NCI-H226 (cell line): ENCODE data around the gene FNDC3A.

ENCODE experiments used
- DNase-seq: peaks from one replicate; pipeline ENCODE4 v3.0.0-alpha.2; 2015

FNDC3A gene

GRCh38 chr13:48975856-48976575 lies at the start of gene FNDC3A:
Gene FNDC3A (plus strand): TSS chr13:48975912. CDS start chr13:49006191, 30,279 bp downstream.
- peak; percentile 79 for DNase-seq

DNA sequence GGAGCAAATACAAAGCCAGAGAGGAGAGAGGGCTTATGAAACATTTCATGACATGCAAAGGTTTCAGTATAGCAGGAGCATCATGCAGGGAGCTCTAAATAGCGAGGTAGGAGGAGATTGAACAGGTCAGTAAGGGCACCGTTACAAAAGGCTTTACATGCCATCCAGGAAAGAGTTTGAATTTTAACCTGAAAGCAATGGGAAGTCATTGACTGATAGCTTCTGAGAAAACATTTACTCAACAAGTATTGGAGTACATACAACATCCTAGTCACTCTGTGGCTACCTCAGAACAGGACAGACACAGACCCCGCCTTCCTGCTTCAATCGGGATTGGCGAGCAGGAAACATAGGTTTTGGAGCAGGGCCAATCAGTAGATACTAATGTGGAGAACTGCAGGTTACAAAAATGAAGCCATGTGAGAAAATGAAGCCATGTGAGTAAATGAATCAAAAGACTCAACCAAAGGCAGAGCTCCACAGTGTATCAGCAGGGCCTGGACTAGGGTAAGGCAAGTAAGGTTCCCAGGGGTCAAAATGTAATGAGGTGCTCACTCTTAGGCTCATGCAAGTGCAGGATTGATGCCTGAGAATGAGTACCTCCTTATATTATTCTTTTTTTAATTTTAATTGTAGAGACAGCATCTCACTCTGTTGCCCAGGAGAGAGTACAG lies 46.8 kb upstream of the FNDC3A start:
- no peak for DNase-seq

DNA sequence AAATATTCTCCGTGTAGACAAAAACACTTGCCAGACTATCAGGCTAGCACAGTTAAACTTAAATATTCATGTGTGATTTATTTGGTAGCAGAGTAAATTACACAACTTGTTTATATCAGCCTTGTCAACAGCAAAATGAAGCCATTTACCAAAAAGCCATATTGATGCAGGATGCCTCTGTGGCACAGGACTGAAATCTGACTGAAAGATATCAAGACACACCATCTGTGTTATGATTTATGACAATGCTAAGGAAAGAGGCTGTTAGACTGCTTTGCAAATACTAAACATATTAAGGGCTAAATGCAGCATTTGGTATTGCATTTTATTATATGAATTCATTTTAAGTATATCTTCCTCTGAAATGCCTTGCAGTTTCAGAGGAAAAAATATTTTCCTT lies 44.8 kb upstream of the FNDC3A start:
- no peak for DNase-seq

DNA sequence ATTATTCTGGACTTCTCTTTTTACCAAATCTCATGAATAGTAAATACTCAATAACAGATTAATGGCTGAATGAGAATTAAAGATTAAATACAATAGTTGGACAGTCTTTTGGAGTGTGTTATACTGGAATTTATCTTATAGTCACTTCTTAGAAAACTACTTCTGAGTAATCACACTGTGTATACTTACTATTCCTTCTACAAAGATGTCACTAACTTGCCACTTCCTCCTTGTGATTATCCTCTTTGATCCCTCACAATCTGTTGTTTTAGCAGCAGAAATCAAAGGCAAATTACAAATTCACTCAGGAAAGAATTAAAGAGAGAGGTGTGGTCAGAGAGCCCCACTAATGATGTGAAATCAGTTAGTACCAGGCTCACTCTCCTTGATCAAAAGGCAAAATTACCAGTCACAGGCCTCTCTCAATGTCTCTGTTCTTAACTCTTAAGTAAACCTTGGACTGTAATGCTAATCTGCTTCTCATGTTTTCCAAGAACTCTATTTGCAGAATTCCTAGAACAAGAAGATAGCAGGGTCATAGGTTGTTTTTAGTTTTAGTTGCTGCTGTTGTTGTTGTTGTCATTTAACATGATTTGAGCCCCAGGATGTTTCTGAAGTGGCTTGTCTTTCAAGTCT lies 37.3 kb upstream of the FNDC3A start:
- no peak for DNase-seq

- no peak for DNase-seq
Observed at GRCh38 chr13:48939728-48940127, 36.0 kb upstream of the FNDC3A start.

DNA sequence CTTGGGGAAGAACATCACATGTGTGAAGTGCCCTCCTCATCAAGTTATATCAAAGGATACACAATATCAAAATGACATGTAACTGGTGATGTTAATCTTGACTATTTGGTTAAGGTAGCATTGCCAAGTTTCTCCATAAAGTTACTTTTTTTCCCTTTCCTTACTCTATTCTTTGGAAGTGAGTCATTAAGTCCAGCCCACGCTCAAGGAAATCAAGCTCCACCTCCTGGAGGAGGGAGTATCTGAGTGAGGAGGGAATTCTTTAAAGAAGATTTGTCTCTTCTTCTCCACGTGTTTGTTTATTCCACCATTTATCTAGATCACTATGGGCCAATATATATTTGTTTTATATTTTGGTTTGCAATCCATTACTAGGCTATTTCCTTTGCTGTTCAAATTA lies 33.6 kb upstream of the FNDC3A start:
- DNase-seq: peak; percentile 56

DNA sequence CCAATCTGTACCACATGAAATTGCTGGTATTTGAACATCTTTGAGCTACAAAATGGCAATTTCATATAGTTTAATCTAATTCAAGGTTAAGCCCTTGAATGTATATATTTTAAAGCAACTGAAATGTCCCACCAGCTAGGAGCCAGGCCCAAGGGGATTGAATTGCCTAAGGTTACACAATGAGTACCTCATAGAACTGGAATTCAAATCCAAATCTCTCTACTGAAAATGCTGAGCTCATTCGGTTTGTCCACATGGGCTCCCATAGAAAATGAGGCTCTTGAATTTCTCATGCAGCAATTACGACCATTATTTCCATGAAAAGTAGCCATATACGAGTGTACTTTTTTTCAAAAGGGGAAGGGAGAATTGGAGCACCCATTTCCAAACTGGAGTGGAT lies 31.5 kb upstream of the FNDC3A start:
- DNase-seq: no peak

GRCh38 chr13:48945626-48946025 lies 30.1 kb upstream of the FNDC3A start:
- no peak for DNase-seq

DNA sequence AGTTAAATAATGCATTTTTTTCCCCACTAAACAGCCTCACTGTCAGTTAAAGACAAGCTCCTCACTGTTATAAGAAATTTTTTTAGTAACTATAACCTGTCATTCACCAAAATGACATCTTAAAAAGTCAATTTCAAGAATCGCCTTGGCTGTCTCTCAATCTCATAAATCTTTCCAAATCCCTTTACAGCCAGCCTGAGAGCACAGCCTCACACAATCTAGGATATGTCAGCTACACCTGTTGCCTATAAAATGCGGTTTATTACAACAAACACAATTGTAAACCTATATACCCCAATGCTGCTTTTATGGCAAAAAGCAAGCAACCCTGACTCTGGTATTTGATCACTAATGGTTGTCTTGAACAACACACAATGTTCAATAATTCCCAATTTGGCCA lies 29.5 kb upstream of the FNDC3A start:
- DNase-seq: no peak

DNA sequence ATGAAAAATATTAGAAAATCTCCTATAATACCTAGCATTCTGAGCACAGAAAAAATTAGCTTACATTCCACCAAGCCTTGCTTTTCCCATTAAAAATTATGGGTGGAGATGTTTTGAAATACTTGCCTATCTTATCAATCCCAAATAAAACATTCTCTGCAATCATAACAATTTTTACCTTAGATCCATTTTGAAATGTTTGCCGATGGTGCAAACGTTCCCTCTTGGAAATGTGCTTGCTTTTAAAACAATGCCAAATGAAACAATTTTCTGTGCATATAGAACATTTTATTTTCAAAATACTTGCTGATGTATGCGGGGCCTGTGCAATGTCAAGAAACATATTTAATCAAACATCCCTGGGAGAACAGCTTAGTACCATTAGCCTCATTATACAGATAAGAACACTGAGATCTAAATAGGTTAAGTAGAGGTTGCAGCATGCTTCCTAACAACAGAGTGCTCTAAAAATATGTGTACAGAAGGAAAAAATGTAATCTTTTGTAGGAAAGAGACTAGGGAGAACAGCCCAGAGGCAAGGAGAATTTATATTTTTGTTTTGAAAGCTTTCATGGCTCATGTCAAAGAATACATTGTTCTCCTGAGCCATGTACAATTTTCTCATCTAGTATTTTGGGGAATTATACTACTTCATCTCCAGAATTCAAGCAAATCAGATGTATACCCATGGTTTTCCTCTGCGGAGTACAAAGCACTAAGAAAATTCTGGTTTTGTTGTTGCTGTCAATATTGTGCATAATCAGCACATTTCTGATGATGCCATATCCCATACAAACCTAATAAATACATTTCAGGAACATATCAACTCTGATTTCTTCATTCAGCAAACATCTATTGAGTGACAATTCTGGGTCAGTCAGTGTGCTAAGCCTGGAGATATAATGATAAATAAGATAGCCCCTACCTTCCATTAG lies 25.9 kb upstream of the FNDC3A start:
- DNase-seq: no peak

DNA sequence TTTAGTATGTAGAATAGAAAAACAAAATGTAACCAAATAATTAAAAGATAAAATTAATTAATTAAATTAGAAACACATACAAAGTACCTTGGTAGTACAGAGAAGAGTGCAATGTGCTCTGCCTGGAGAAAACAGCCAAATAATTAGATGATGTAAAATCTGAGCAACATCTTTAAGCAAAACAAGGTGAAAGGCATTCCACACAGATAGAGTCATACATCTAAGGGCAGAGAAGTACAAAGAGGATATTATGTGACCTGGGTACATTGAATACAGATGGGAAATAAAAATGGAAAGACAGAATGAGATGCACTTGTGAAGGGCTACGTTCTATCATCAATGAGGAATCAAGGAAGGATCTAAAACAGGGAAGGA lies 25.2 kb upstream of the FNDC3A start:
- no peak for DNase-seq

- no peak for DNase-seq
Observed at GRCh38 chr13:48954081-48954480, 21.6 kb upstream of the FNDC3A start.

GRCh38 chr13:48955536-48955935 lies 20.2 kb upstream of the FNDC3A start:
- DNase-seq: no peak

DNA sequence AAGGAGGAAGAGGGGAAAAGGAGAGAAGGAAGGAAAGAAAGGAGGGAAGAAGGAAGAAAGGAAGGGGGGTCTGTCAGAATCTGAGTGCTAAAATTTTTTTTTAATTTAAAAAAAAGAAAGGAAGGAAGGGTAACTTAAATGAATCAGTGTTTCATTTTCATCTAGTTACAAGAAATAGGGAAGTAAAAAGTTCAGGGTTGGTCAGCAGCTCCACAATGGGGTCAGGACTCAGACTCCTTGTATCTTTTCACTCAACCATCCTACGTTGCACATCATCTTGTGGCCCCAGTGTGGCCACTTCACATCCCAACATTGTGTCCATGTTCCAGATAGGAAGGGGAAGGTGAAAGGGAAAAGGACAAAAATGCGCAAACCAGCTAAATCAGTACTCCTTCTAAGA lies 14.3 kb upstream of the FNDC3A start:
- DNase-seq: no peak

DNA sequence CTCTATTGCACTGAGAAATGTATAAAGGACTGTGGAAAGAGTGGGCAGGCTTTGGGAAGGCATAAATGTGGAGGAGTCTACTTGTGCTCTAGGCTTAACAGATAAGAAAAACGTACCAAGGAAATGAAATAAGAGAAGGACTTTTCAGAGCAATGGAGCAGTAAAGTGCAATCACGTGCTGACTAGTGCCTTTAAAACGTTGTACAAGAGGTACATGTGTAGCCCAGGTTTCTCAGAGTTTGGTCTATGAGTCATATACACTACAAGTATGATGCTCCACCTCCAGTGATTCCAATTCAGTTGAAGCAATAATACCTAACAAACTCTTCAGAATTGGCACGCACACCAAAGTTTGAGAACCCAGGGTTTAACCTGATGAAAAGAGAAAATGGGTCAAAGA lies 13.4 kb upstream of the FNDC3A start:
- peak; percentile 49 for DNase-seq

DNA sequence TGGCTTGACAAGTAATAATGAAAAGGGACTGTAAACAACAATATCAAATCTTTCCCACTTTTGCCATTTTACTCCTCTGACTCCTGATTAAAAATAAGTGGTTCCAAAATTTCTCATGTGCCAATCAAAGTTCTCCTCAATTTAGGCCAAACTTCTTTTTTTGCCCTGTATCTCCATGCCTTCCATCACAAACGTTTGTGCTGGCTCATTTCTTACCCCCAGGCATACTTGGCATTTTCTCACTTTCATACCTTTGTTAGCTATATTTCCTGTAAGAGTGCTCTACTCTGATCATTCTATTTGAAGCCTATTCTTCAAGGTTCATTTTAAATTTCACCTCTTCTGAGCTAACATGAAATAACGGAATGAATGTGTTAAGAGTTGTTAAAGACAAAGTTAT lies 10.0 kb upstream of the FNDC3A start:
- DNase-seq: no peak

DNA sequence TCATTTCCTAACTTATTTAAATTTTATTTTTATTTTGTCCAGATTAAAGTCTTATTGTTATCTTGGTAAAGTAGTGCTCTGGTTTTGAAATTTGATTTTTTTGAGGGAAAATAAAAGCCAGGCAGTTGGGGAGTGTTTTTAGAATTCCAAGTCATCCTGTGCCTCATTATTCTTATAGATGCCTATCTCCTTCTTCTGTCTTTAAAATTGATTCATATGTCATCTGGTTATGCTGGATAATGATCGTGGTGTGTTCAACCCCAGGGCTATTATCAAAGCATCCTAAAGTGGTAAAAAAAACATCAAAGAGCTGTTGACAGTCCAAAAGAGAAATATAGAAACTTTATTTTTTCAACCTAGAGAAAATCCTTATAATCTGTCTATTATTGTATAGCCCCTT lies 6.0 kb upstream of the FNDC3A start:
- DNase-seq: no peak

- DNase-seq: no peak
Observed at GRCh38 chr13:48973845-48974431, 1.8 kb upstream of the FNDC3A start.

- peak; percentile 38 for DNase-seq
Observed at GRCh38 chr13:48975101-48975855, 434 bp upstream of the FNDC3A start.

- DNase-seq: peak; percentile 87
Observed at GRCh38 chr13:48976576-48977285, 1.0 kb downstream of the FNDC3A start.

DNA sequence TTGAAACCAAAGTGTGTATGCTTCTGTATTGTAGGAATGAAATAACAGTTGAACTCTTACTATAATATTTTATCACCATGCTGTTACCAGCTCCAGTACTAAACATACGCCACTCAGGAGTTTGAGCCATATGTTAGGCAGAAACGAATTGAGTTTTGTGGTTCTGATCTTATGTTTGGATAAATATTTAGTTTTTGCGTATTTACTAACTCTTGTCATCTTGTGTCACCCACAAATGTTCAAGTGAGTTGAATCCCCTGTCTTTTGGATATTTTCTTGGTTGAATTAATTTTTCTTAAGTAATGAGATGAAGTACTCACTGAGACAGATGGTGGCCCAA lies 1.5 kb downstream of the FNDC3A start:
- no peak for DNase-seq
